Measurements from ENCODE around the gene PDCD11. TPM values are rescaled to one million over a fixed set of nuclear protein-coding genes. Genes with fewer than 3 reads are reported as not detected.

The PDCD11 gene
- total RNA-seq, 1 donor from 2014 or later: 56.1 TPM

DNA sequence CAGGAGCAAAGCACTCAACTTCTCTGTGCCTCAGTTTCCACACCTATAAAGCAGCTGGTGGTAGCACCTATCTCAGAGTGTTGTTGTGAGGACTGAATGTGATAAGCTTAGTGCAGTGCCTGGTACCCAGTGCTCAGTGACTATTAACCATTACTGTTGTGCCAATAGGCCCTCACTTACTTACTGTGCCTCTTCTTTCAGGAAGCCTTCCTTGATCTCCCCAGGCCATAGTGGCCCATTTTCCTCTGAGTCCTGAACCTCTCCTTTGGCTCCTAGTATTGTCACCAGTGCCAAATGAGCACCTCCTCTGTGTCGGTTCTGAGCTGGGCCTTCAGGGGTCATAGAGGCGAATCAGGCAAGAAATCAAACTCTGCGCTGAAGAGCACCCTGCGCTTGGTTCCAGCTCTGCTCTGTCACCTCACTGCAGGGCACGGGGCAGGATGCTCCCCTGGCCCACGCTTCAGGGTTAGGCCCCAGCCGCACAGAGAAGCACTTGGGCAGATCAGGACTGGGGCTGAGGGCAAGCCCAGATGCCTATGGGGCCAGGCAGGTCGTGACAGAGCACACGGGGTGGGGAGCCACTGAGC lies 59.7 kb downstream of the PDCD11 start:
- Mint-ChIP-seq H3K27ac (no peak overlapping the region), H3K4me3 (ENCODE audit: low read depth) (no peak overlapping the region), H3K9me3 (ENCODE audit: low read depth) (no peaks in the 10 kb centered on the region), H3K4me1 (ENCODE audit: low read depth) (no peaks in the 10 kb centered on the region), H3K27me3 (no peaks in the 10 kb centered on the region), H3K36me3 (ENCODE audit: insufficient read depth) (no peaks in the 10 kb centered on the region)
- DNase-seq (ENCODE audit: low spot score, unreplicated experiment): no peak
- TF ChIP-seq, protein P1, sequence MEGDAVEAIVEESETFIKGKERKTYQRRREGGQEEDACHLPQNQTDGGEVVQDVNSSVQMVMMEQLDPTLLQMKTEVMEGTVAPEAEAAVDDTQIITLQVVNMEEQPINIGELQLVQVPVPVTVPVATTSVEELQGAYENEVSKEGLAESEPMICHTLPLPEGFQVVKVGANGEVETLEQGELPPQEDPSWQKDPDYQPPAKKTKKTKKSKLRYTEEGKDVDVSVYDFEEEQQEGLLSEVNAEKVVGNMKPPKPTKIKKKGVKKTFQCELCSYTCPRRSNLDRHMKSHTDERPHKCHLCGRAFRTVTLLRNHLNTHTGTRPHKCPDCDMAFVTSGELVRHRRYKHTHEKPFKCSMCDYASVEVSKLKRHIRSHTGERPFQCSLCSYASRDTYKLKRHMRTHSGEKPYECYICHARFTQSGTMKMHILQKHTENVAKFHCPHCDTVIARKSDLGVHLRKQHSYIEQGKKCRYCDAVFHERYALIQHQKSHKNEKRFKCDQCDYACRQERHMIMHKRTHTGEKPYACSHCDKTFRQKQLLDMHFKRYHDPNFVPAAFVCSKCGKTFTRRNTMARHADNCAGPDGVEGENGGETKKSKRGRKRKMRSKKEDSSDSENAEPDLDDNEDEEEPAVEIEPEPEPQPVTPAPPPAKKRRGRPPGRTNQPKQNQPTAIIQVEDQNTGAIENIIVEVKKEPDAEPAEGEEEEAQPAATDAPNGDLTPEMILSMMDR (IDR thresholded peaks at IDR 0.05; ENCODE audit: unreplicated experiment): no peak

DNA sequence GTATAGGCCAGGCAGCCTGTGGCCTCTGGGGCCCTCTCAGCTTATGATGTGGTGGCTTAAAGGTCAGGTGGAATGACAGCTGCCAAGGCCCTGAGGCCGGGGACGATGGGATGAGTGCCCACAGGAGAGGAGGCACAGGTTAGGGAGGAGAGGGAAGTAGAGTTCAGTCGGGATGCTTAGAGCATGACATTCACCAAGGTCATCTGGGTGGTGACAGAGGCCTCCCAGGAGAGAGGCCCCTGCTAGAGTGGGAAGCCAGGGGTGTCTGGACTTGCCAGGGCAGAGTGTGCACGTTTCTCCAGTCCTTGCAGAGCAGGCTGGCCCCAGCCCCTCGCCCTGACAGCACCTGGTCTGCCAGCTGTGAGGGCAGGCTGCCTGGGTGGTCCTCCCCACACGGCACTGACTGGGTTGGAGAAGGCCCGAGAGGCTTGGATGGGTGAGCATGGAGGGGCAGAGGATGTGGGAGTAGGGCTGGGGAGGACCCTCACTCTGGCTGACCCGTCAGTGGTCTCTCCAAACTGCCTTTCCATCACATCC lies 60.8 kb downstream of the PDCD11 start:
- no peak overlapping the region for H3K4me3 Mint-ChIP-seq (ENCODE audit: low read depth)

GRCh38 chr10:103457896-103458583 lies 61.6 kb downstream of the PDCD11 start:
- no peaks in the 10 kb centered on the region for H3K9me3 Mint-ChIP-seq (ENCODE audit: low read depth)
- no peaks in the 10 kb centered on the region for H3K27me3 Mint-ChIP-seq
- TF ChIP-seq, protein P1 (IDR thresholded peaks at IDR 0.05; ENCODE audit: unreplicated experiment): no peak
- no peaks in the 10 kb centered on the region for H3K4me1 Mint-ChIP-seq (ENCODE audit: low read depth)
- no peak for DNase-seq (ENCODE audit: low spot score, unreplicated experiment)
- no peak overlapping the region for H3K27ac Mint-ChIP-seq
- no peaks in the 10 kb centered on the region for H3K36me3 Mint-ChIP-seq (ENCODE audit: insufficient read depth)
- H3K4me3 Mint-ChIP-seq (ENCODE audit: low read depth): no peak overlapping the region

More for the DNA sequence above, 60.8 kb downstream of the PDCD11 start:
- no peaks in the 10 kb centered on the region for H3K4me1 Mint-ChIP-seq (ENCODE audit: low read depth)
- H3K9me3 Mint-ChIP-seq (ENCODE audit: low read depth): no peaks in the 10 kb centered on the region
- no peak for DNase-seq (ENCODE audit: low spot score, unreplicated experiment)
- no peak overlapping the region for H3K27ac Mint-ChIP-seq
- TF ChIP-seq, protein P1 (IDR thresholded peaks at IDR 0.05; ENCODE audit: unreplicated experiment): no peak
- no peaks in the 10 kb centered on the region for H3K36me3 Mint-ChIP-seq (ENCODE audit: insufficient read depth)
- H3K27me3 Mint-ChIP-seq: no peaks in the 10 kb centered on the region

DNA sequence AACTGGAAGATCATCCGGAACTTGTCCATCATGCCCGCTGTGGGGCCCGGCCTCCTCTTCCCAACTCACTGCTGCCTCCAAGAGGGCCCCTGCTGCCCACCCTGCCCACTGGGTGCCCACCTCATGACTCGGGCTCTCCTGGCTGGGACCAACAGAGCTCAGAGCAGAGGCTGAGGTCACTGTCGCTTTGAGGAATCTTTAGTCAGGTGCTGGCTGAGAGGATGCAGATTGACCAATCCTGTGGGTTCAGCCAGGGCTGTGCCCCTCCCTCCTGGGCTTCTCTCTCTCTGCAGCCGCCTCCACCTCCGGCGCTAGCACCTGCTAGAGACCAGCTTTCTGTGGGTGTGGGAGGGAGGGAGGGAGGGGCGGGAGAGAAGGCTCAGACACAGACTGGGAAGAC lies 62.3 kb downstream of the PDCD11 start, which contains the start of gene CALHM1:
Gene CALHM1, minus strand, starts transcription at position 181 of the 400 bp plus-strand sequence. Its CDS starts 149 bp downstream, at position 32.
- TF ChIP-seq, protein P1 (IDR thresholded peaks at IDR 0.05; ENCODE audit: unreplicated experiment): no peak
- H3K4me1 Mint-ChIP-seq (ENCODE audit: low read depth): no peaks in the 10 kb centered on the region
- H3K27ac Mint-ChIP-seq: no peak within 1 kb of the TSS
- no peak within 1 kb of the TSS for H3K4me3 Mint-ChIP-seq (ENCODE audit: low read depth)
- no peaks in the 10 kb centered on the region for H3K9me3 Mint-ChIP-seq (ENCODE audit: low read depth)
- DNase-seq (ENCODE audit: low spot score, unreplicated experiment): no peak
- H3K27me3 Mint-ChIP-seq: no peaks in the 10 kb centered on the region
- H3K36me3 Mint-ChIP-seq (ENCODE audit: insufficient read depth): no peaks in the 10 kb centered on the region

DNA sequence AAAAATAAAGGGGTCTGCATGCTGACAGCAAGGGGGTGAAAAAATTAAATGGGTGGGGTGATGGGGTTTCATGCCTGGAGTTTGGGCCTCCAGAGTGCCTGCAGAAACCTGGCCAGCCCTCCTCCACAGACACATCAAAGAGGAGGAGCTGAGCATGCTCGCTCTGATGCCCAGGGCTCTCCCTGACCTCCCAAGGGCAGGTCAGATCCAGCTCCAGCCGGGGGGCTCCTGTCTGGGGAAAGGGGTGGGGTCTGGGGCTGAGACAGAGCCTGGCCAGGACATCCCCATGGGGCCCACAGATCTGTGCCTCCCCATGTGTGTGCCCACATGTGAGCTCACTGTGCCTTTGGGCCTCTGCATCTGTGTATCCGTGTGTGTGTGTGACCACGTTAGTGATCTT lies 63.2 kb downstream of the PDCD11 start:
- TF ChIP-seq, protein P1 (IDR thresholded peaks at IDR 0.05; ENCODE audit: unreplicated experiment): no peak
- no peak for DNase-seq (ENCODE audit: low spot score, unreplicated experiment)
- no peaks in the 10 kb centered on the region for H3K4me1 Mint-ChIP-seq (ENCODE audit: low read depth)
- no peak overlapping the region for H3K27ac Mint-ChIP-seq
- no peaks in the 10 kb centered on the region for H3K9me3 Mint-ChIP-seq (ENCODE audit: low read depth)
- H3K4me3 Mint-ChIP-seq (ENCODE audit: low read depth): no peak overlapping the region
- H3K36me3 Mint-ChIP-seq (ENCODE audit: insufficient read depth): no peaks in the 10 kb centered on the region
- no peaks in the 10 kb centered on the region for H3K27me3 Mint-ChIP-seq
